GM18508 (cell line): ENCODE measurements around the gene UTS2B.
"Not testable (repeated sequence)": the region's sequence is repeated elsewhere in the genome, so short reads cannot be mapped to it uniquely, and the experiment has no call there.

Experiments used
- ATAC-seq: cut with Tn5 transposase; IDR thresholded peaks from one replicate; pipeline ENCODE4 v1.9.1; 2021; ENCODE audit warnings: moderate number of reproducible peaks; ENCODE audit not compliant: insufficient read depth, unreplicated experiment

The UTS2B gene

DNA sequence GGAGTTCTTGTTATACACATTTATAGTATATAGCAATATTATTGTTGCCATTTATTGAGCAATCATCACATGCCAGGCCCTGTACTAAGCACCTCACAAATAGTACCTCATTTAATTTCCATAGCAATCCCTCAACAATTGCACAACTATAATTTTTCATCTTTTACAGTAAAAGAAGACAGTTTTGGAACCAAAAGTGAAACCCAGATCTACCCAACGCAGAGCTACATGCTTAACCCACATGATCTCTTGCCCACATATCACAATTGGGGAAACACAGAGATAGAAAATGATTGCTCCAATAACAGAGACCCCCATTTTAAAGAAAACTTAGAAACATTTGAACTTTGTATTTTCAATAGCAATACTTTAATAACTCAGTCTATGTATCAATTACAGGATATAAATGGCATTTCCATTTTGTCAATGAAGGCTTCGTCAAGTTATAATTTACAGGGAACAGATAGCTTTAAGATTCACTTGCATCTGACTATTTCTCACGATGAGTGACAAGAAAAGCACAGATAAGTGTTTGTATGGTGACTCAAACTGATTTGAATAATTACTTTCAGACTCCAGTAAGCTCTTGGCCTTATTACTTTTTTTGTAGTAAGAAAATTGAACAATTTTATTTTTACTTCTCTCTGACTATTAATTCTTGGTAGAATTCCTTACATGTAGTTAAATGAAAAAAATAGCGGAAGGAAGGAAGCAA is 39.9 kb downstream of the UTS2B start:
- ATAC-seq = peak; percentile 59

DNA sequence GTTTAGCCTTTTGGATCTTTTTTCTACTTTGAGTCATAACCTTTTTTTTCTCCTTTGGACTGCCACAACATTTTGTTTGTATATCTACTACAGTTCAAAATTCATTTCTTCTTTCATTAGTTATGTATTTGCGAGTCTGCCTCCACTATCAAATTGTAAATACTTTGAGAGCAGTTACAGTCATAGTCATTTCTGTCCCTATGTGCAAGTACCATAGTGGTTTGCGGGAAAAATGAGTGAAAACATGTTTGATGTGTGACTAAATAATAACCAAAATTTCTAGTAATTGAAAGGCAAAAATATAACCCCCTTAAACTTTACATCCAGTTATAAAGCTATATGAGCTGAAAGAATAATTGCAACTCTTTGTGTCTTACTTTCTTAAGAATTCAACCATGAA is 46.9 kb downstream of the UTS2B start:
- ATAC-seq = peak; percentile 63

DNA sequence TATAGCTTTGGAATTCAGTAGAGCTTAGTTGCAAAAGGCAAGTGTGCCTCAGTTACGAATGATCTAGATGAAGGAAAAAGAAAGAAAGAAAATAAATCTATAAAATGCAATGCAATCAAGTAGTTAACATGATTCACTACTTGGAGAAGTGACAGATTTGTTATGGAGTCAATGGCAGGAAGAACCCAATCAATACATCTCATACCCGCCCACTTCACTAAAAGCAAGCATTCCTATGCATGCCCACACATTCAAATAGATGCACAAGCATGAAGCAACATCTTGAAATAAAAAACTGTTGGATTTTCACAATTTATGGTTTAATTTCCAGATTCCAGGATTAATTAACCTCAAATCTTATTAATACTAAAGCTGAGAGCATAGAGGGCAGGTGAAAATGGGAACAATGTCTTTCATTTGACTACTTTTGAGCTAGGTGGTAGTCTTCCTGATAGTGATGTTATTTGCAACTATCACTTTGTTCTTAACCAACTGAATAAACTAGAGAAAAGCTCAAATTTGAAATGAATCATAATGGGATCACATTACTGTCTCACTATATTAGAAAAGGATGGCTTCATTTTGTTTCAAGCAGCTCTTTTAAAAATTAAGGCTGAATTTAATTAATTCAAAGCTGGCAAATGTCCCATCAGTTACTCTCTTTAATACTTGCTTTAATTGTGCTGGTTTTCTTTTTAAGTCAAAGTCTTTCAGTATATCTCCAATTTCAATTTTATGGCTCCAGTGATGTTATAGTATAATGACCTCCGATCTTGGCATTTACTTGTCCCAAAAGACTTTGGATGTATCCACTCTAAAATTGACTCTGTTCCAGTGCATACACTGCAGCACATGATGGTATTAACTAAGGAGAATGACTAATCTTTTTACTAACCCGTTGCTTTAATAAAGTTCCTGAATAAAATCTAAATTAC is 47.8 kb downstream of the UTS2B start:
- ATAC-seq = no peak

DNA sequence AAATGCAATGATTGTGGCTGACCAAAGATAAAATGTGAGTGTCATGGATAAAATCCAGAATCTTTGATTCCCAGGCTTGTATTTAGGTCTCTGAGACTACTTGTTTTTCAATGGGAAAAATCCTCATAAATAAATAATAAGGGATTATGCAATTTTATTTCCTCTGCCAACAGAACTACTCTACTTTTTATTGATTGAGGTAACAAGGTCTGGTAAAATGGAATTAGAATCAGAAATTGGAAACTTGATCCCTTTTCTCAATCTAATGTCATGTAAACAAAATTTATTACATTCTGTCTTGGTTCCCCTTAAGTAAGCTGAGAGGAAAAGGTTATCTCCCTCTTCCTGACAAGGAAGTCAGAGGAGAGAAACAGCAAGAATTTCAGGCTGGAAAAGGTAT is 49.4 kb downstream of the UTS2B start:
- no peak for ATAC-seq

DNA sequence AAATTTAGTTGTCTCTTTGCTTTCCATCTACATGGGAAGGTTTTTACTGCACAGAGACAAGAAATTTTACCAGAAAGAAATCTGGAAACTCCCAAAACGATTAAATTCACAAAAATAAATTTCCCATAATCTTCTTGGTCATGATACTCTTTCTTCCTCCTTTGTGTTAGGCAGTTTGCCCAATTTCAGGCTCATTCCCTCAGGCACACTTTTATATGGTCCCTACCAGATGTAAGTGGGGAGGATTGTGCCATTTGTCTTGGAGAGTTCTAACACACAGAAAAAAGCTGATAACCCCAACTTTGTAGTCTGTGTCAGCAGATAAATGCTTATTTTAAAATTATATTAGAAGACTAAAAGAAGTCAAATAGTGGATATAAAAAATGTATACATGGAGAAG is 50.2 kb downstream of the UTS2B start:
- ATAC-seq = no peak

DNA sequence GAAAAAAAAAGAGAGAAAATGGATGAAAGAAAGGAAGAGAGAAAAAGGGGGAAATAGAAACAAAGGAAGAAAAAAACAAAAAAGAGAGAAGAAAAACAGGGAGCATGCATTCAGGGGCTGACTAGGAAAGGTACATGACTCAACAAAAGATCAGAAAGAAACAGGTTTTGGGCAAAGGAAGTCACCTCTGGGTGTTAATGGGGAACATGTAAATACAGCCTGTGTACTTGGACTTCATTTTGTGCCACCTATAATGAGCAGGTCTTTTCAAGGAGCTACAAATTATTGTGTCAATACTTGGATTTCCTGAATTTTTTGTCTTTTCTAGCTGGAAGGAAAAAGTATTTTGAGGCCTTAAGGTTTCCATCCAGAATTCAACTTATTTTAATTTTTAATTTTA is 54.6 kb downstream of the UTS2B start:
- ATAC-seq = no peak

DNA sequence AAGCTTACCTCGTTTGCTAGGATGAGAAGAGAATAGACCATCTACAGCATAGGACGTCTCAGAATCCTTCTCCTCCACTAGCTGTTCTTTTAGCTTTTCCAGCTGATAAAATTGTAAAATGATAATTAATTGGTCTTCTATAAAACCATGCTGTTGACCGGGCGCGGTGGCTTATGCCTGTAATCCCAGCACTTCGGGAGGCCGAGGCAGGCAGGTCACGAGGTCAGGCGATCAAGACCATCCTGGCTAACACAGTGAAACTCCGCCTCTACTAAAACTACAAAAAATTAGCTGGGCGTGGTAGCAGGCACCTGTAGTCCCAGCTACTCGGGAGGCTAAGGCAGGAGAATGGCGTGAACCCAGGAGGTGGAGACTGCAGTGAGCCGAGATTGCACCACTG is 55.1 kb downstream of the UTS2B start:
- ATAC-seq = not testable (repeated sequence)

DNA sequence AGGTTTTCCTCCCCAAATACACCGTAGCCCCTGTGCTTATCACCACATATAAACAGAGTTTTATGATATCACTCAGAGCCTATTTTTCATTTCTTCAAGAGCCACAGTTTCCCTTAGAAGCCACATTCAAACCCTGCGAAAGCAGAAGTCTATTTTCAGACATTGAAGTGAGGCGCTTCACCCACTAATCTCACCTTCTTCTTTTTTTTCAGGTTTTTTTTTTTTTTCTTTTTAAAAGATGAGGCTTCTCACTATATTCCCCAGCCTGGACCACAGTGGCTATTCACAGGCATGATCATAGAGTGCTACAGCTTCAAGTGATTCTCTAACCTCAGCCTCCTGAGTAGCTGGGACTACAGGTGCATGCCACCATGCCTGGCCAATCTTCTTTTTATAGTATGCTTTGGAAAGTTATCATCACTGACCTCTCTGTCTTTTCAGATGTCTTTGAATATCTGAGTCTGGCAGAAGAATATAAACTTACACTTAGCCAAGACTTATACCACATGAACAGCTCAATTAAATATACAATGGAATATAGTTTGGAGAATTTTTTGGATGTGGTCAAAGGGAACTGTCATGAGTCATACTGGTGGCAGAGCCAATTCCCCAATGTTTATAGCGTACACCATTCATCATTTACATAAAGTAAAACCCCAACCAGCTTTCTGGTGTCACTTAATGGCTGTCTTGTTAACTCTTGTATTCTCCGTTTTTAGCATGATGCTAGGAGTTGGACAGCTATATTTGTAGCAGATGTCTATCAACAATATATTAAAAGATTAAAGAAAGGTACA is 60.8 kb downstream of the UTS2B start:
- peak; percentile 57 for ATAC-seq

DNA sequence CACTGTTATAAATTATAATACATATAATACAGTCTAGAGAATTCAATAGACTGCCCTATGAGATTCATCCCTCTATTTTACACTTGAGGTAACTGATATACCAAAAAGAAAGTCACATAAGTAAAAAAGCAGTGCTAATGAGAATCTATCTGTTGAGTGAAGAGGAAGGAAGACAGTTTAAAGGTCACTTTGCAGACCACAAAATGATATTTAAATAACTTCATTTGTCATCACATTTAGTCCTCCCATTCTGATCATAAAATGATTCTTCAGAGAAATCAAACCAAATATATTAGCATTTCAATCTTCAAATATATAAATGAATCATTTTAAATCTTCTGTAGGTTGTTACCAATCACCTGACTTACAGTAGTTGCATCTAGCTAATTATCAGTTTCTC is 61.6 kb downstream of the UTS2B start:
- no peak for ATAC-seq

DNA sequence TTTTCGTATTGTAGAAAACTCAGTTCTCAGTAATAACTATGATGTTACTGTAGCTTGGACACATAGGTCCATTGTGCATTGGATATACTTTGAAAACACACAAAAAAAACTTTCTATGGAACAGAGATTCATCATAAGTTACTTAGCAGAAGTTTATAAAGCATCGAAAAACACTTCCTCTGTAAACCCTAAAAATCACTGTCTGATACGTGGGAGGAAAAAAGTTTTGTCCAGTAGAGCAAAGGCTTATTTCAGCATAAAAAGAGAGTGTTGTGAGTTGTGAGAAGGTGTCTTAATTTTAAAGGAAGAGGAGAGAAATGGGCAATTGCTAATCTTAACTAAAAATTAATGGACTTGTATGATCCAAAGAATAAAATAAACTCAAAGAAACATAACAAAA is 66.5 kb downstream of the UTS2B start:
- no peak for ATAC-seq

DNA sequence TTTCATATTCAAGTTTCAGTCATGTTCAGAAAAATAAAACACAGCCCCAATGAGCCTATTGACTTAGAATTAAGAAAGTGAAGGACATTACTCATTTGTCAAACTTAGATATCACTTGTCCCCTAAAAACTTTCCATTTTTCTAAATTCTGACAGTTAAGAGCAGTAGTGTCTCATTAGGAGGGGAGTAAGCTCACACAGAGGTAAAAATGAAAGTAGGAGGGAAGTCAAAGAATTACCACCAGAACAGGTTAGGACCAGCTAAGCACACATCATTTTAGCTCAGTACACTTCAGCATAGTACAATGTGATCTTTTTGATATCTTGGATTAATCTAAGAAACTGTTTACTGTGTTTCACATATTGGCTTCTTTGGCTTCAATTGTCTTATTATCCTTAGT is 67.0 kb downstream of the UTS2B start:
- ATAC-seq = peak; percentile 80

DNA sequence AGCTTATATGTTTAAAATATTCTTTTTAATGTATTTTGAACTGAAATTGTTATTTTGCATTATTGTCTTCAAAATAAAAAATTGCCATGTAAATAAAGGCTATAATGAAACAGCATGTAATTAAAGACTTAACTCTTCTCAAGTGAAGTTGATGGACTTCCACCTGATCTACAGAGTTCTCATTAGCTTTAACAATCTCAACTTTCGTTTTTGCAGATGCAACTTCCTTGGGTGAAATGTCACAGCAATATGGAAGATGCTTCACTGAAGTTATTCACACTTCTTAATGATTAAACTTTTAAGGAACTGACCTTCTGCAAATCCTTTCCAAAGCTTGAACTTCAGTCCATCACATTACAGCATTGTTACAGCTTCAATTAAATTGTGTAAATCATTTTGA is 67.7 kb downstream of the UTS2B start:
- peak; percentile 59 for ATAC-seq

DNA sequence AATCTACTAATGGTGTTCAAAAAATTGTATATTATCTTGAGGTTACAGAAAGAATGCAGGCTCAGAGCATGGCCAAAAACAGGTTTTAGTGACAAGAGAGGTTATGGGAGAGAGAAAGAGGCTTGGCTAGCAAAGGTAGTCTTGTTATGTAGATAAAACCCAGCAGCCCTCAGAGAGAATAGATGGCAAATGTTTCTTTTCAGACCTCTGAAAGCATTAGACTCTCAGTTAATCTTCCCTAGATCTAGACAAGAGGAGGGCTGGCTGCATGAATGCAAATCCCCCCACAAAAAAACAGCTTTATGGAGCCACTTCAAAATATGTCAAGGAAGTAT is 69.1 kb downstream of the UTS2B start:
- no peak for ATAC-seq

DNA sequence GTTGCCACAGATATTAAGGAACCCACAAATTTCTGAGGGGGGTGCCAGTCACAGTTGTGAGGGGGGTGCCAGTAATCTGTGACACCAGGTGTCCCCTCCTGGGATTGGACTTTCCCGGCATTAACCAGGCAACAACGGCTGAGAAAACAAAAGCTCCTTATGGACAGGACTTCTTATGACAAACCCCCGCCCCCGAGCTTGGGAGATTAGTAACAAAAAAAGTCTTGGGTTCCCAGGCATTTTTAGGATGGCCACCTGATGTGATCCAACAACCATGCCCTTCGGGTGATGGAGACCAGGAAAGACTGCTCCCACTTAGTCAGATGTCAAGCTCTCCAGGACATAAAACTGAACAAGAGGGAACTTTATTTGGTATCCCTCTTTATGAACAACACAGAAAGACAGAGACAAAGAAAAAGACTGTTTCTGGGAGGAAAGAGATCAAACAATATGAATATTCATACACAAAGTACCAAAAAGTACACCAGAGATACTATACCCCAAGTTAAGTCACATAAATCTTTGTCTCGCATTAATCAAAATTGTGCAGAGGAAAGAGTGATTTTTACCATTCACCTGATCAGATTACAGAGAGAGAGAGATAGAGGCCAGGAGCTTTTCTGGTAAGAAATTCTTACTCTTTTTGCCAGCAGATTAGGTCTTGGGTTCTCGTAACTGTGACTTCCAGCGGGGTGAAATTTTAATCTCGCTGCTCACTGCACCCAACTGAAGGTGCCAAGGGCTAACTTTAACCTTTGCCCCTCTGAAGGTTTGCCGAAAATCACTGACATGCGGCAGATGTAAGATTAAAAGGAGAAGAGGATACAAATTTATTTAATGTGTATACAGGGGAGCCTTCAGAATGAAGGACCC is 69.7 kb downstream of the UTS2B start:
- no peak for ATAC-seq

DNA sequence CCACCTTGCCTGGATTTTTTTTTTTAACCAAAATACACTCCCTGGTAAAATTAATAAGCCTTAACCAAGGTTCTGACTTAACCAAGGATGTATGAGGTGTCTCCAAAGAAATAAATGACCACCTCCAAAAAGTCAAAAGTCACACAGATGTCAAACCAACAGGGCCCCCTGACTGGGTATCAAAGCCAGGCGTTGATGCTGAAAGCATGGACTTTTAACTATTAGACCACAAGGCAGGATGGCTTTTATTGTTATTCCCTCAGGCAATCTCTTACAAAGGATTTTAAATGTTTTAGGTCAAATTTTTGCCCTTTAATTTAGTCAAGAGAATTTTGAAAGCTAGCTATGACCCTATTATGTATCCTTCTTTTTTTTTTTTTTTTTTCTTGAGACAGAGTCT is 70.8 kb downstream of the UTS2B start:
- no peak for ATAC-seq

DNA sequence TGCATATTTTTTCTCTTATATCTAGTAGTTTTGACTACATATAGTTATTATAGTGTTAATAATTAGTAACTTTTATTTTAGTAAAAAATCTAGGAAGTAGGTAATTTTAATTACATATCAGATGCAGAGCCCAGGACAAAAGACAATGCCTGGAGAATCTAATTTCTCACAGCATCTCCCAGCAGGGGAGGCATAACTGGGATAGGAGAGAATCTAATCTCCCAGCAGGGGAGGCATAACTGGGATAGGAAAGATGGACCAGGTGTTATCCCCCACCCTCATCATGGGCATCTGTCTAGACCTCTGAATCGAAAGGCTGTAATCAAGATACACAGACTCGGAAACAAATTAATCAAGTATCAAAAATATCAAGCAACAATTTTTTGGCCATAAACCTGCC is 73.0 kb downstream of the UTS2B start:
- no peak for ATAC-seq

DNA sequence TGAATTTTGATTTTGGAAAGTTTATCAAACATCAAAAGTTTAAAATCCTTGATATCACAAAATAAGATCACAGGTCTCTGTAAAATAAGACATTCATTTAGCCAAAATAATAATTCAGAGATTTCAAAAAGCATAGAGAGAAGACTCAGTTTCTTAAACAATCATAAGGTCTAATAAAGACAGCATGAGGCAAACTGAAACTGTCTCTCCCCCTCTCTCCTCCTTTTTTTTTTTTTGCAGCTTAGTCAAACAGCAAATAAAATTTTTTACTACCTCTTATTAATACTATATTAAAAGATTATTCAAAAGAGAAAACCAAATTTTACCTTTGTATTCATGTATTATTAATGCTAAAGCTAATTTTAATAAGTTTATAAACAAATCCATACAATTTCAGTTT is 73.9 kb downstream of the UTS2B start:
- ATAC-seq = no peak

DNA sequence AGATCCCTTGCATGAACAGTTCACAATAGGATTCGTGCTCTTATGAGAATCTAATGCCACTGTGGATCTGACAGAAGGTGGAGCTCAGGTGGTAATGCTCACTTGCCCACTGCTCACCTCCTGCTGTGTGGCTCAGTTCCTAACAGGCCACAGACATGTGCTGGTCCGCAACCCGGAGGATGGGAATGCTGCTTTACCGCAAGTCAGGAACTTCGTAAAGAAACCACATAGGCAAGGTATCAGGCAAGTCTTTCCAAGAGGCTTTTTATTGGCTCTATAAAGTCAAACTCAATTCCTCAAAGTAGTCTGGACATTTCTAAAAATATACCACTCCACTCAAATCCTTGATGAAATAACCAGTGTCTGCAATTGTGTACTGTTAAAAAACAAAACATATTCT is 75.2 kb downstream of the UTS2B start:
- no peak for ATAC-seq

DNA sequence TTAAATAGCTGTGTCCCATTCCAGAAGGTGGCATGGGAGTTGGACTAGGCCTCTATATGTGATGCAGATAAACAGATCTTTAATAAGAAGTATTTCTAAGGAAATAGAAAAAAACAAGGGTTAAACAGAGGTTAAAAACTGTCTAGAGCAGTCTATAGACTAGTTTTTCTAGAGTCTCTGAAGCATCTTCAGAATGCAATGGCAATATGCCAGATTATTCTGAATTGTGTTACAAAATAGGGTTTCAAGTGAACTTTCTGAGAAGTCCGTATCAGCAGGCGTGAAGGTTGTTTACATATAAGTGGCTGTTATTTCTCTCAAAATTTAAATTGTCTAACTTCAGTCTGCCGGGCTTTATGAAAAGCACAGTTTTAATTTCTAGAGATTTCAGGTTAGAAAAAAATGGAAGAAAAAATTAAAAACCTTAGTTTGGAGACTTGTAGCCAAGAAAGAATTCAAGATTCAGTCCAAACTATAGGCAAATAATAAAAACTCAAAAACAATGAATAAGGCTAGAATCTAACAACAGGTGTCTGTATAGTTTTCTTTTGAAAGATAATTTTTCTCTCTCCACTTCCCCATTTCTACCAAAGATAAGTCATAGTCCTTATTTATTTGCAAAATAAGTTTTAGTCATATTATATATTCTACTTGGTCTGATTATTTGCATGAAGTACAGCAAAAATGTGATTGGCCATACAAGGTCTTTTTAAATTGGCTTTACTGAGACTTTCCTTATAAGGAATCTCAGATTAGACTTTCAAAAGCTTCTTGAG is 76.0 kb downstream of the UTS2B start:
- no peak for ATAC-seq
